HG03354 (cell line): ENCODE results near the gene ALX4.

ENCODE experiments used
- ATAC-seq: cut with Tn5 transposase; IDR thresholded peaks from one replicate; pipeline ENCODE4 v1.9.1; 2021; ENCODE audit warnings: mild to moderate bottlenecking; ENCODE audit not compliant: unreplicated experiment, poor library complexity, severe bottlenecking

The ALX4 gene

DNA sequence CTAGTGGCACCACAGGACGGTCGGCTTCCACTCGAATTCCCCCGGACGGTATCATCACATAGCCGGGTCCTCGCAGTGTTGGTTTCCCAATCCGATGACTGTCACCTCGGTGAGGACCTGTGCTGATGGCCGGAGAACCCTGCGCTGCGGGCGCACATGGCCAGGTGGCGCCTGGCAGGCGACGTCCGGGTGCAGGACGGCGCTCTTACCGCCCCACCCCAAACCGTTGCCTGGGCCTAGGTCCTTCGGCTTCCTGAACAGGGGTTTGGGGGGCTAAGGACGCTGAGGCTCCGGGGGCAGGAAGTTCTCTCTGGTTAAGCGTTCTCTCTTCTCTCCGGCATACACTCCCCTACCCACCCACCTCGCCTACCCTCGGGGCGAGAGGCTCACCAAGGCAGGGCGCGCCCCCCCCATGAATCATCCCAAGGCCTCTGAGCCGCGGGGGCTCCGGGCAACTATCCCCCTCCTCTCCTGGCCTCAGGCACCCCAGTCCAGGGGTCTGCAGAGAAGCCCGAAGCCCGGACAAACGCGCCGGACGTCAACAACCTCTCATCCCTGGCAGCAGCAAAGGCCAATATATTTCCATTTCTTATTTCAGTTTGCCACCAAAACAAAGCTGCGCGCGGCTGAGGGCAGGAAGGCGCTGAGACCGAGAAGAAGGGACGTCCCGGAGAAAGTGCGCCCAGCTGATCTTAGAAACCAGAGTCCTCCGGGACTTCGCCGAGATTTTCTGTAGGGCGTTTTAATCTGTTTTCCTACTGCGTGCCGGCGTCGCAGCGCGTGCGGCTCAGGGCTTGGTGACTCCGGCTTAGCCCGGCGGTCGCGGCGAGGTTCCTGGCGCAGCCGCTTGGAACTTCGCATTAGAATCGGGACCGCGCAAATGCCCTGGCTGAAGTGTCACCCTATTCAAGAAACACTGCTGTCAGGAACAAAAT lies 5.6 kb downstream of the ALX4 start:
- no peak for ATAC-seq

GRCh38 chr11:44303401-44303938 lies 6.5 kb downstream of the ALX4 start:
- ATAC-seq: no peak

GRCh38 chr11:44301564-44302271 lies 8.2 kb downstream of the ALX4 start:
- no peak for ATAC-seq

GRCh38 chr11:44300844-44301563 lies 8.9 kb downstream of the ALX4 start:
- ATAC-seq: no peak

DNA sequence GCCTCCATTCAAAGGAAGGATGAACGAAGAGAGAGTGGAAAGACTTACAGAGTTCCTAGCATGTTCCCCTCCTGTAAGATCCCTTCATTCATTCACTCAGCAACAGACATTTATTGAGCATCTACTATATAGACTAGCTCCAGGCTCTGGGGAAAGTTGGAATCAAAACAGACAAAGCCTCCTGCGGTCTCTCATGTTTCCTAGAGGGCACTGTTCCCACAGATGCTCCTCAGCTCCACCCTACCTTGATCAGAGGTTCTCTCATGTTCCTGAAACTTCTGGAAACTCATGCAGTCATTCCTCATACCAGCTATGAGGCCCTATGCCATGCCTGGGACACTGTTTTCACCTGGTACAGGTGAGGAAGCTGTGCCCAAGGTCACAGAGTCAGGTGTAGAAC lies 11.1 kb downstream of the ALX4 start:
- ATAC-seq: no peak

DNA sequence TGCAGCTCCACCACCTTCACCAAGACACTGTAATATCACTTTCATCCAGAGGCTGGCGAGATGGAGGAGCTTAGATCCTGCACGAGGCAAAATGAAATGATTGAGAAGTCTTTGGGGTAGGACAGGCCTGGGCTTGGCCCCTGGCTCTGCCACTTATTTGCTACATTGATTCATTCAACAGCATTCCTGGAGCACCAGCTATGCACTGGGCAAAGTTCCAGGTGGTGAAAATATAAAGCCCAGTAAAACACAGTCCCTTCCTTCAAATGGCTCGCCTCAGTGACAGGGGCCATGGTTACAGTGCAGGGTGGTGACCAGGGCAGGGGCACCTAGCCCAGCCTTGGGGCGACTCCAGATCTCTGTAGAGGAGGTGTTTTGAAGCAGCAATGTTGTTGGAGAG lies 19.7 kb downstream of the ALX4 start:
- ATAC-seq: no peak

- no peak for ATAC-seq
These were observed 21.8 kb downstream of the ALX4 start for GRCh38 chr11:44288133-44288526.

- no peak for ATAC-seq
These were observed 23.0 kb downstream of the ALX4 start for GRCh38 chr11:44286911-44287310.

DNA sequence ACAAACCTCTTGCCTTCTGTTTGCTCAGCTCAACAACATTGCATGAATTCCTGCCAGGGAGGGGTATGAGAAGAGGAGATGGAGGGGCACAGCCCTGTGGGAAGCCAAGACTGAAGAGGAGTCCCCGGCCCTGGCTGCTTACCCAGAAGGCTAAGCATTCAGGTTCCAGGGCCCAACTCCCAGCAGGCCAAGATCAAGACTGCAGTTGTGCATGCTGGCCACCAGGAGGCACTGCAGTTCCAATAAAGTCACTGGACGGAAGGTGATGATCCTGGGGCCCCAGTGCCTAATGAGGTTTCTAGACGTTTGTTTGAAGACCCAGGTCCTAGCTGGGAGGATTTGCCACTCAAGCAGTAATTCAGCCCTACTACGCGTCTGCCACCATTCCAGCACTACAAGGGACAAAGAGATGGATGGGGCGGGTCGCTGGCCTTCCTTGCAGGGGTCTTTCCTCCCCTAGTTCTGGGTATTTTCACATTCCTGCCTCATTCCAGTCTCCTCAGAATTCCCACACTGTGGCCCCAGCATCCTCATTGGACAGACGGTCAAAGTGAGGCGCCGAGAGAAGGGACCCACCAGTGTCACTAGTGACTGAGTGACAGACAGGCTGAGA lies 23.6 kb downstream of the ALX4 start:
- peak; percentile 74 for ATAC-seq

DNA sequence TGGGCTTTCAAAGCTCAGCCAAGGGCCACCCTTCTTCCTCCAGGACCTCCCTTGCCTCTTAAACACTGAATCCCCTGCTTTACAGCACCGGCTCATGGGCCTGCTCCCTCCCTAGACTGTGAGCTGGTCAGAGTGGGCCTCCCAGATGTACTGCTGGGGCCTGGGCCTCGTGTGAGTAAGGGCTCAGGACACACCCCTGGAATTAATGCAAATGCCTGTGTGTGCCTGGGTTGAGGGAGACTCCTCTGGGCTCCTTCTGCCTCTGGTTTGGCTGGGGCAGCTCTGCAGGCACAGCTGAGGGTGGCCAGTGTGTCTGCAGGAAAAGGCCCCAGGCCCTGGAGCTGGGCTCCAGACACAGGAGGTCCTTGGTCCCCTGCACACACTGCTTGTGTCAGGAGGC lies 24.2 kb downstream of the ALX4 start:
- ATAC-seq: no peak

GRCh38 chr11:44282620-44283019 lies 27.3 kb downstream of the ALX4 start:
- ATAC-seq: no peak

GRCh38 chr11:44281151-44281550 lies 28.8 kb downstream of the ALX4 start:
- no peak for ATAC-seq

GRCh38 chr11:44280257-44280656 lies 29.7 kb downstream of the ALX4 start:
- no peak for ATAC-seq

DNA sequence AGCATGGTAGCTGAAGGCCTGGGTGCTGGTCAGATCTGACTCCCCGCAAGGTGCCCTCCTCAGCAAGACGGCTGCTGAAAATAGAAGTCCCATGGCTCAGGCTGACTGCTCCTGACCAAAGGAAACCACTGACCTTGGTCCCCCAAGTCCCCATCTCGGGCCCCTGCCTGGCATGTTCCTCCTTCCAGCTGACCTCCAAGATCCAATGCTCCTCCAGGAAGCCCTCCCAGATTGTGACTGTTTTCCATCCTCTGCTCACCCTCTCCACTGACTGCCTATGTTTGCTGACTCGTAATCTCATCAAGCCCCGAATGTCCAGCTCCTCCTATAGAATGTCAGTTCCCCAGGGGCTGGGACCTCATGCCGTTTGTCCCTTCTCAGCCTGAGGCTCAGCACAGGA lies 30.5 kb downstream of the ALX4 start:
- ATAC-seq: no peak

DNA sequence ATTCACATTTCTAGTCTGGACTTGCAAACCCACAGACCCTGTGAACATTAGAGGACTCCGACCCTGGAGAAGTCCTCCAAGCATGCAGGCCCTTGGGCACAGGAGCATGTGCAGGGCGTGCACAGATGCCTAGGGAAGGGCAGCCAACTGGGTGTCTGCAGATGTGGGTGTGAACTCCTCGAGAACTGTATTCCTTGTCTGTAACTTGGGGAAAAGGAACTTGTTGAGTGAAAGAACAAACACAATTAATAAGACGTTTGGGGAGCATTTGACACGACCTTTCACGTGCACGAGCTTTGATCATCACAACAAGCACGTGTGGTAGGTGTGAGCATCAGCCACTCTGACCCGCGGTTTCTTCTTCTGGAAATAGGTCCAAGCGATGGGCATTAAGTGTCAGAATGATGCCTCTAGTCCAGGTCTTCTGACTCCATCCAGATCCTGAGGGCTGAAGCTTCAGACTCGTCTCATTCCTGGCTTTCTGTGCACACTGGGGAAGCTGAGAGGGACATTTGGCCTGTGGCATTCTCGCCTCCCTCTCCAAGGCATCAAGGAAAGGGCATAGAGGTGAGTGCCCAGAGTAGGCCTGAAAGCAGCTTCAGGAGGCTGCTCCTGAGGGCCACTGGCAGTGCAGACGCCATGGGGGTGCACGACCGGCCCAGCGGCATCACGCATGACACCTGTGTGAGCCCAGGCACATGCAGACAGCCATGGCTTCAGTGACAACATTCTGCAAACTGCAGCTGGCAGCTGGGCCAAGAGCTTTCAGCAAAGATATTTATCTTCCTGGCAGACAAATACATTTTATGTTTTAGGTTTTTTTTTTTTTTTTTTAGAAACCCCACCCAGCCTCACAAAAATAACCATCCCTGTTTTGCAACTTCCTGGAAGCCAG lies 32.5 kb downstream of the ALX4 start:
- no peak for ATAC-seq

DNA sequence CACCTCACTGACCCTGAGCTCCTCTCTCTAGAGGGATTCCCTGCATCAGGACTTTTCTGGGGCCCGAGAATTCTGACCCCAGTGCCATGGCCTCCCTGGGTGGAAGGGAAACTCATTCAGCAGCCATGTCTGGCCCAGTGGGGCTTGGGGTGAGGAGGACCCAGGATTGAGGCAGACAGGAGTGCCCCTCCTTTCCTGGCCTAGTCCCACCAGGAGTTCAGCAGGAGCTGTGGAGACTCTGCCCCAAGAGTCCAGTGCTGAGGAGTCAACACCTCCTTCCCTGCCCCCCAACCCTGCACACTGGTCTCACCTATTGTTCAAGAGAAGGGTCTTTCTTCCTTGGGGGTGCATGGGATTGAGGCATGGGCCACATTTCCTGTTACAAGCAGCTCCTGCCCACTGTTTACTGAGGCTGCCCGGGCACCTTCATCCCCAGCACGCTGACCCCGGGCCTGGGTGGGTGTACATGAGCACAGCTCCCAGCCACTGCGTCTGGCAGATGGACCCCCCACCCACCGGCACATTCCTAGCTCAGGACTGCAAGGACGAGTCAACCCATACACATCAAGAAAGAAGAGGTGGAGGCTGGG lies 33.9 kb downstream of the ALX4 start:
- no peak for ATAC-seq

DNA sequence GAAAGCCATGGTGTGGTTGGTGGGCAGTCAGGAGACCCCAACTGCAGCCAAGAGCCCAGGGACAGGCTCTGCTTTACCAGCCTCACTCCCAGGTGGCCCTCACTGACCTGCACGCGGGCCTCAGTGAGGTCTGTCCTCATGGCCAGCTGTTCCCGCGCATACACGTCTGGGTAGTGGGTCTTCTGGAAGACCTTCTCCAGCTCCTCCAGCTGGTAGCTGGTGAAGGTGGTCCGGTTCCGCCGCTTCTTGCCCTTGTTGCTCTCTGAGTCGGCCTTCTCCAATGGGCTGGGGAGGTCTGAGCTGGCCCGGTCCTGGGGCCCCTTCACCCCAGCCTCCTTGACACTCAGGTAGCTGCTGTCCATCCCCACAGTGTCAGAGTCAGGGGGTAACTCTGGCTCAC lies 34.7 kb downstream of the ALX4 start:
- ATAC-seq: no peak

DNA sequence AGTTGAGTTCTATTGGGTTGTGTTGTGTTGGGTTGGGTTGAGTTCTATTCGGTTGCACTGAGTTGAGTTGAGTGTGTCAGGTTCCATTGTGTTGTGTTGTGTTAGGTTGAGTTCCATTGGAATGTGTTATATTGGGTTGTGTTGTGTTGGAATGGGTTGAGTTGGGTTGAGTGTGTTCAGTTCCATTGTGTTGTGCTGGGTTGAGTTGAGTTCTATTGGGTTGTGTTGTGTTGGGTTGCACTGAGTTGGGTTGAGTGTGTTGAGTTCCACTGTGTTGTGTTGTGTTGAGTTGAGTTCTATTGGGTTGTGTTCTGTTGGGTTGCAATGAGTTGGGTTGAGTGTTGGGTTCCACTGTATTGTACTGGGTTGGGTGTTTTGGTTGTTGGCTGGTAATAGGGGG lies 35.5 kb downstream of the ALX4 start:
- ATAC-seq: no peak

- no peak for ATAC-seq
These were observed 38.7 kb downstream of the ALX4 start for GRCh38 chr11:44271286-44271685.
